SK-N-MC (cell line): Measurements from ENCODE around the gene ZNF749.

Experiments used
- EZH2 ChIP-seq: fragments of 200-600 bp; sonication (generic); IDR thresholded peaks from one replicate; pipeline ENCODE4 v1.6.1; 2017; ENCODE audit warnings: antibody characterized with exemption
- FOXP2 ChIP-seq: optimal IDR thresholded peaks from 2 replicates; pipeline ENCODE3; 2011; ENCODE audit warnings: mild to moderate bottlenecking, moderate library complexity; ENCODE audit not compliant: insufficient read depth; ENCODE audit errors: extremely low read length, control extremely low read depth
- POLR2AphosphoS5 ChIP-seq: IDR thresholded peaks from 2 replicates; pipeline ENCODE4 v1.6.1; 2012; ENCODE audit warnings: mild to moderate bottlenecking, low read depth, low read length, borderline replicate concordance

GRCh38 chr19:57443121-57443696 lies 8.1 kb downstream of the ZNF749 start:
- TF ChIP-seq EZH2 (no peak), POLR2AphosphoS5 (no peak), FOXP2 (no peak)
